LNCaP clone FGC (cell line): ENCODE measurements around the gene SYVN1.

Experiments used
- DNase-seq: peaks from one replicate; pipeline ENCODE4 v3.0.0-alpha.2; 2011; ENCODE audit warnings: low read depth
- H3K4me3 ChIP-seq: 2 replicates; pipeline ENCODE4 v1.5.1; 2011; ENCODE audit warnings: mild to moderate bottlenecking, low read depth, low read length, control low read depth
- CTCF ChIP-seq: IDR thresholded peaks from 2 replicates; pipeline ENCODE4 v1.5.1; 2012; ENCODE audit warnings: mild to moderate bottlenecking; ENCODE audit not compliant: control insufficient read depth, insufficient read depth; ENCODE audit errors: extremely low read depth

The SYVN1 gene

GRCh38 chr11:65131417-65131776 lies 2.9 kb downstream of the SYVN1 start:
- H3K4me3 ChIP-seq: no peak overlapping the region
- TF ChIP-seq CTCF: no peak
- DNase-seq: no peak

GRCh38 chr11:65130631-65131416 lies 3.5 kb downstream of the SYVN1 start:
- no peak for DNase-seq
- H3K4me3 ChIP-seq: no peak overlapping the region
- TF ChIP-seq CTCF: no peak

- TF ChIP-seq CTCF: no peak
- H3K4me3 ChIP-seq: no peak overlapping the region
- DNase-seq: no peak
Observed at GRCh38 chr11:65129649-65130441, 4.5 kb downstream of the SYVN1 start.

- DNase-seq: no peak
- H3K4me3 ChIP-seq: no peak overlapping the region
- TF ChIP-seq CTCF: no peak
Observed at GRCh38 chr11:65128182-65129145, 5.9 kb downstream of the SYVN1 start.

- TF ChIP-seq CTCF: no peak
- H3K4me3 ChIP-seq: no peak overlapping the region
- no peak for DNase-seq
Observed at GRCh38 chr11:65127473-65128181, 6.7 kb downstream of the SYVN1 start.
